ENCODE data around the gene FAM185A.
"Not testable (repeated sequence)": the region's sequence is repeated elsewhere in the genome, so short reads cannot be mapped to it uniquely, and the experiment has no call there.

The FAM185A gene

GRCh38 chr7:102833343-102833742 is 84.5 kb downstream of the FAM185A start:
- DNase-seq: no peak

- no peak for DNase-seq
These were observed 85.7 kb downstream of the FAM185A start for GRCh38 chr7:102834466-102834865.

GRCh38 chr7:102834999-102835398 is 86.2 kb downstream of the FAM185A start:
- DNase-seq: no peak

- no peak for DNase-seq
These were observed 87.6 kb downstream of the FAM185A start for GRCh38 chr7:102836191-102836919.

DNA sequence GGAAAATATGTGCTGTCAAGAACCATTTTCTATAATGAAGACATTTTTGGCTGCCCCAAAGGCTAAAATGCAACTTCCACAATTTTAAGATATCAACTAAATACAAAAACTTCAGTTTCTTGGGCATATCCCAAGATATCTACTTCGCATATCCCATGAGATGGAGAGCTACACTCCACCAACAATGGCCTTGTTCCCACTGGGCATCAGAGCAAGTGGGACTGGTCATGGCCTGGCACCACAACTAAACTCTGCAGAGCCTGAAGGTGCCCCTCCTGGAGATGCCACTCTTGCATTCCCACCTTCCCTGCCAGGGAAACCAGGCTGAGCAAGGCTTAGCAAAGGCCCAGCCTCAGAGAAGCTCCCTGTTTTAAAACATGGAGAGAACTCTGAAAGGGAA is 88.2 kb downstream of the FAM185A start:
- DNase-seq: no peak

- no peak for DNase-seq
These were observed 89.0 kb downstream of the FAM185A start for GRCh38 chr7:102837802-102838201.

DNA sequence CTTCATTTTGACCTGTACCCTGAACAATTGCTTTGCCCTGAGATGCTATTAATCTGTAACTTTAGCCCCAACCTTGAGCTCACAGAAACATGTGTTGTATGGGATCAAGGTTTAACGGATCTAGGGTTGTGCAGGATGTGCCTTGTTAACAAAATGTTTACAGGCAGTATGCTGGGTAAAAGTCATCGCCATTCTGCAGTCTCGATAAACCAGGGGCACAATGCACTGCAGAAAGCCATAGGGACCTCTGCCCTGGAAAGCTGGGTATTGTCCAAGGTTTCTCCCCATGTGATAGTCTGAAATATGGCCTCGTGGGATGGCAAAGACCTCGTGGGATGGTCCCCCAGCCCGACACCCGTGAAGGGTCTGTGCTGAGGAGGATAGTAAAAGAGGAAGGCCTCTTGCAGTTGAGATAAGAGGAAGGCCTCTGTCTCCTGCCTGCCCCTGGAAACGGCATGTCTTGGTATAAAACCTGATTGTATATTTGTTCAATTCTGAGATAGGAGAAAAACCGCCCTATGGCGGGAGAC is 89.8 kb downstream of the FAM185A start:
- DNase-seq: not testable (repeated sequence)

- DNase-seq: no peak
These were observed 91.6 kb downstream of the FAM185A start for GRCh38 chr7:102840404-102840803.

DNA sequence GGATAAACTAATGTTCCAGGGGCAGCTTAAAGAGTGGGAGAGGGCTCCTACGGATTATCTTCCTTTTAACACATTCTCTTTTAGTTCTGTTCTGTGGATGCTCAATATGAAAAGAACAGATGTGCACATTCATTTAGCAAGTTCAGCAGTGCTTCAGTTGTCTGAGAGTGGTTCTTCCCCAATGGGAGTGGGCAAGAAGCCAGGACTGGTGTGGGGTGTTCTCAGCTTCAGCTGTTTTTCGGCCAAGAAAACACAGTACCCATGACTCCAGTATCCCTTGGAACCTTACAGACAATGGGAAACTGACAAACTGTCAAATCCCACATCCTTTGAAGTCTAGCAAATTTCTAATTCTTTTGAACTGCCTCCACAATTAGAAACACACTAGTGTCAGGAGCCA is 92.5 kb downstream of the FAM185A start:
- DNase-seq: no peak

- no peak for DNase-seq
These were observed 93.5 kb downstream of the FAM185A start for GRCh38 chr7:102842284-102842683.

DNA sequence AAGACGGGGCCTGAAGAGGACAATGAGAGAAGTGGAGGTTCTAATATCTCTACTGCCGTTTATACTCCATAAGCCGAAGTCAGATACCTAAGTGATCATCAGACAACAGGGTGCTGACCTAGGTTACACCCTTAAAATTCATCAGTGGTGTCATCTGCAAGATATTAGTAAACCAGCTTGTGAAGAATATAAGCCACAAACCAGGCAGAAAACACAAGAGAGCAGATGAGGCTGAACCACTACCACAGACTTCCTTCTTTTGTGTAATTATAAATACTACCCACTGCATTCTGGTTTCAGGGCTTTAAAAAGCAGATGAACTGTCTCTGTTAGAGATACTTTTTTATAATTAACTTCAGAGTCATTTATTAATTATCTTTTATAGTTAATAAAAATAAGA is 95.1 kb downstream of the FAM185A start:
- DNase-seq: no peak

- no peak for DNase-seq
These were observed 96.5 kb downstream of the FAM185A start for GRCh38 chr7:102845346-102845745.

DNA sequence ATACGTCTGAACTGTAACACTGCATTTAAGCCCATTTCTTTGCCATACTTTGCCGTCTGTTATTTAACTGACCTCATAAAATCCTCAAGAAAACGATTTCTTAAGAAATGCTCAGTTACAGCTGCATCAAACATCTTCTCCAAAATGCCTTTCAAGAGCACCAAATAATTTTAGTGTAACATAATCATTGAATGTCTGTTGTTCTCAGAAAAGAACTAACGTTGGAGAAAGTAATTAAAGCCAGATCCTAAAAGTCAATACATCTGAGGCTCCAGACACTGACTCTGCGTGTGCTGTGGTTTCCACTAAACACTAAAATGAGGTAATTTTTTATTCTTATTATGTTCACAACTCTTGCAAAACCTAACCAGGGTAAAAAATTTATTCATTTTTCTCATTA is 100.3 kb downstream of the FAM185A start:
- no peak for DNase-seq

DNA sequence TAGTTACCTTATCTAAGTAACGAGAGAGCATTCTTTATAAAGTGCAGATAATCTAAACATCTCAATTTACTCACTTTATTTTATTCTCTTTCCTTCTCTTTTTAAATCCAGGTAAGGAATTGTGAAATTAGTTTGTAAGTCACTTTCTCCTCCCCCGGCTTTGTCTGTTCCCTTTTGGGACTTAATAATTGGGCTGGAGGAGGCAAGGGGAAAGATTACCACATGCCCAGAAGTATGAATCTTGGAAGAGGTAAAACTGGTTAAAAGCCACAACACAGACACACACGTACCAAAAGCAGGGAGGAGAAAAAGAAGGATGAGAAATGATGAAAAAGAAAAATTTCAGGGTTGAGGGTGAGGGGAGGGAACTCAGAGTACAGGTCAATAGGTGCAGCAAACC is 100.7 kb downstream of the FAM185A start:
- DNase-seq: no peak

GRCh38 chr7:102856036-102856435 is 107.2 kb downstream of the FAM185A start:
- no peak for DNase-seq
